Heart left ventricle (tissue), 16 donors: Measurements from ENCODE around the gene GPC6. TPM values are rescaled to one million over a fixed set of nuclear protein-coding genes. Genes with fewer than 3 reads are reported as not detected.
"Not testable (repeated sequence)": the region's sequence is repeated elsewhere in the genome, so short reads cannot be mapped to it uniquely, and the experiment has no call there.

ENCODE experiments used
- ATAC-seq, 4 donors: fragments of 200-7000 bp; cut with Tn5 transposase; one replicate each; pipeline ENCODE4 v1.9.1; 2020 to 2022; ENCODE audit warnings: moderate library complexity in 4 of 4, mild to moderate bottlenecking in 3 of 4, moderate number of reproducible peaks in 1 of 4
- DNase-seq, 5 donors: peaks; one replicate each; pipeline ENCODE4 v3.0.0-alpha.2; 2020
- H3K27ac ChIP-seq, 12 donors: fragments of 200-600 bp; sonication (generic) in 4 of 12; one replicate each; pipeline versions ENCODE4 v1.5.0 to v1.8.0; 2016 to 2022; ENCODE audit warnings: mild to moderate bottlenecking in 2 of 12
- H3K27me3 ChIP-seq, 9 donors: fragments of 200-600 bp; sonication (generic) in 2 of 9; one replicate each; pipeline versions ENCODE4 v1.5.1 to v1.8.0; 2016 to 2022; ENCODE audit warnings: mild to moderate bottlenecking in 3 of 9
- H3K36me3 ChIP-seq, 9 donors: fragments of 200-600 bp; sonication (generic) in 2 of 9; one replicate each; pipeline versions ENCODE4 v1.5.0 to v1.8.0; 2018 to 2022; ENCODE audit warnings: mild to moderate bottlenecking in 2 of 9
- H3K4me1 ChIP-seq, 12 donors: fragments of 200-600 bp; sonication (generic) in 4 of 12; one replicate each; pipeline versions ENCODE4 v1.5.0 to v1.8.0; 2016 to 2022; ENCODE audit warnings: mild to moderate bottlenecking in 3 of 12
- H3K4me3 ChIP-seq, 12 donors: fragments of 200-600 bp; sonication (generic) in 4 of 12; one replicate each; pipeline versions ENCODE4 v1.5.0 to v1.8.0; 2017 to 2022; ENCODE audit warnings: mild to moderate bottlenecking in 9 of 12, moderate library complexity in 4 of 12
- H3K9me3 ChIP-seq, 12 donors: fragments of 200-600 bp; sonication (generic) in 4 of 12; one replicate each; pipeline versions ENCODE4 v1.5.0 to v1.8.0; 2016 to 2022; ENCODE audit warnings: mild to moderate bottlenecking in 1 of 12
- POLR2A ChIP-seq, 2 donors: fragments of 450-650 bp; IDR thresholded peaks; one replicate each; pipeline ENCODE4 v1.6.1; 2017; ENCODE audit warnings: antibody characterized with exemption in 2 of 2, mild to moderate bottlenecking in 2 of 2, moderate library complexity in 2 of 2
- WGBS, 4 donors: extraction: QIAGEN DNeasy Blood & Tissue Kit in 2 of 4; methylation state at CpG; one replicate each; pipeline versions ENCODE4 v1.1.5 to v1.1.7; 2013 to 2018; 5-methylcytosine and 5-hydroxymethylcytosine counted together
- intact Hi-C, 10 donors: fragments of 100-400 bp; cut with DNase I; formaldehyde crosslinking; loops; one replicate each; pipeline versions ENCODE4 v1.11.1 to v1.14.2; 2022
- polyA plus RNA-seq, 2 donors: library from polyadenylated mRNA; stranded (reverse); fragments of 200-250 nt; gene quantifications; one replicate each; pipeline ENCODE4 v1.2.3, GENCODE V29; 2013
- total RNA-seq, 9 donors: library from RNA; depleted of rRNA in 2 of 9; stranded (reverse); fragments of >200 nt in 2 of 9; fragmentation: NEBNext Ultra II Directional in 3 of 9; extraction: Animal tissue kit (Norgen Biotek cat#: 25700) in 3 of 9; gene quantifications; one replicate each; pipeline versions ENCODE4 v1.1.0 to v1.2.4, GENCODE V29; 2016 to 2023
- TF ChIP-seq, protein P1 (sequence below), 12 donors: fragments of 200-600 bp; sonication (generic) in 4 of 12; IDR thresholded peaks; one replicate each; pipeline versions ENCODE4 v1.5.0 to v1.8.0; 2018 to 2022; ENCODE audit warnings: antibody characterized with exemption in 12 of 12, mild to moderate bottlenecking in 5 of 12
- donor health status: ischemic (EF 13 %, LVEDD 7.1; RV severe dilation, severe dysfunction).
- donor health status: healthy with polysubstance abuse.
- donor health status: DM: no; HTN: yes; CAD: no.
- donor health status: DM: no; HTN: no; CAD: no.
- donor health status: ischemic (EF 25% LVEDD 6.9; RV normal size, moderate dysfunction).
- donor health status: ischemic (EF 25% LVEDD 5.7; RV mildly dilated, moderate dysfunction).
- donor health status: healthy.
- donor health status: DM: yes; HTN: yes; CAD: no.
- donor health status: ischemic (EF 35%, LVEDD 5.7; RV mildly dilated, moderate dysfunction).
- donor health status: nonischemic (EF 11% LVEDD 7.7; RV severe dilation, severe dysfunction).
- donor health status: DM: yes; HTN: yes; CAD: no.
- donor health status: PGD.
- donor health status: ischemic (EF 29% LVEDD 5.4; RV normal size, mild dysfunction).
- donor health status: nonischemic (EF 23%, LVEDD 6.1; RV moderate dilation, normal function).

Gene GPC6
- total and polyA plus RNA-seq, 11 donors: 0.08 to 6.2 (median 2.0) TPM

DNA sequence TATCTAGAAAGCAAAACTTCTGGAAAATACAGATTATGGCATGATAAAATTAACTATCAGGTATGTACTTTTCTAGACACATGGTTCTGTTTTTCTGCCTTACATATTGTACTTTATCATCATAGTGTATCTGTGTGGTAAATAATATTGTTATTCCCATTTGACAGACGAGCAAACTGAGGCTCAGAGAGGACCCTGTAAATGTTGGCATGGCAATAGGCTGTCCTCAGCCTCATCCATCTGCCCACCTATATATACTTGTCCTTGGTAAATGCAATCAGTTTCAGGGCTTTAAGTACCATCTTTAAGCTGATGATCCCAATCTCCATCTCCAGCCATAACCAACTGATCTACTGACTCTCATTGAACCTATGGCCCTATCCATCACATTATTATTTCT lies 1074.9 kb downstream of the GPC6 start:
- 77 to 91% (median 84%) methylated on average over 1 of the region's 1 CpG for WGBS, 4 donors

DNA sequence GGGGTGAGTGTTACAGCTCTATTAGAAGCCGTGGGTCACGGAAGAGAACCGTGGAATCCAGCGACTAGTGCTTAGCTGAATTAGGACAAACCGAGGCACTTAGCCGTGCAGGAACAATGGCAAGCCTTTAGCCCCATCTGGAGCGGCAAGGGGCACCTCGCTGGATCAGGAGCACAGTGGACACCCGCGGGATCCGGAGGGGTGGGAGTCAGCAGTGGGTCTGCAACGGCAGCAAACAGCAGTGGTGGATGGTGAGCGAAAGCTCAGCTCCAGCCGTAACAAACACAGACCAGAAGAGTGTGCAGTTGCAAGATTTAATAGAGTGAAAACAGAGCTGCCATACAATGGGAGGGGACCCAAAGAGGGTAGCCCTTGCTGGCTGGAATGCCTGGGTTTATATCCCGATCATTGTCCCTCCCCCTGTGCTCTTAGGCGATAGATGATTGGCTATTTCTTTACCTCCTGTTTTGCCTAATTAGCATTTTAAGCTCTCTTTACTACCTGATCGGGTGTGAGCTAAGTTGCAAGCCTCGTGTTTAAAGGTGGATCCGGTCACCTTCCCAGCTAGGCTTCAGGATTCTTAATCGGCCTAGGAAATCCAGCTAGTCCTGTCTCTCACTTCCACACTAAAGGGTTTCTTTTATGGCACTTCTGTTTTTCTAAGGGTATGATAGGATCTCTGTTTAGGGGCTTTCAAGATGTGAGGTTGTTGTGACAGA lies 1076.4 kb downstream of the GPC6 start:
- H3K27ac ChIP-seq, H3K9me3 ChIP-seq, H3K4me3 ChIP-seq, H3K36me3 ChIP-seq, intact Hi-C loops, DNase-seq, H3K27me3 ChIP-seq, ATAC-seq: not testable (repeated sequence)
- H3K4me1 ChIP-seq: peaks cover 0 to 11% (median 0%) of the 10 kb centered on the region in 12 donors
- WGBS, 4 donors: 94 to 96% (median 94%) methylated on average over 20 of the region's 20 CpGs

More for the DNA sequence above, 1074.9 kb downstream of the GPC6 start:
- no peak for TF ChIP-seq POLR2A (IDR thresholded peaks at IDR 0.05)
- TF ChIP-seq, protein P1, sequence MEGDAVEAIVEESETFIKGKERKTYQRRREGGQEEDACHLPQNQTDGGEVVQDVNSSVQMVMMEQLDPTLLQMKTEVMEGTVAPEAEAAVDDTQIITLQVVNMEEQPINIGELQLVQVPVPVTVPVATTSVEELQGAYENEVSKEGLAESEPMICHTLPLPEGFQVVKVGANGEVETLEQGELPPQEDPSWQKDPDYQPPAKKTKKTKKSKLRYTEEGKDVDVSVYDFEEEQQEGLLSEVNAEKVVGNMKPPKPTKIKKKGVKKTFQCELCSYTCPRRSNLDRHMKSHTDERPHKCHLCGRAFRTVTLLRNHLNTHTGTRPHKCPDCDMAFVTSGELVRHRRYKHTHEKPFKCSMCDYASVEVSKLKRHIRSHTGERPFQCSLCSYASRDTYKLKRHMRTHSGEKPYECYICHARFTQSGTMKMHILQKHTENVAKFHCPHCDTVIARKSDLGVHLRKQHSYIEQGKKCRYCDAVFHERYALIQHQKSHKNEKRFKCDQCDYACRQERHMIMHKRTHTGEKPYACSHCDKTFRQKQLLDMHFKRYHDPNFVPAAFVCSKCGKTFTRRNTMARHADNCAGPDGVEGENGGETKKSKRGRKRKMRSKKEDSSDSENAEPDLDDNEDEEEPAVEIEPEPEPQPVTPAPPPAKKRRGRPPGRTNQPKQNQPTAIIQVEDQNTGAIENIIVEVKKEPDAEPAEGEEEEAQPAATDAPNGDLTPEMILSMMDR (IDR thresholded peaks at IDR 0.05): no peak
- Histone ChIP-seq H3K9me3 (no peaks in the 10 kb centered on the region), H3K4me3 (no peak overlapping the region), H3K27me3 (no peaks in the 10 kb centered on the region), H3K4me1 (peaks cover 0 to 11% (median 0%) of the 10 kb centered on the region in 12 donors), H3K36me3 (no peaks in the 10 kb centered on the region), H3K27ac (no peak overlapping the region)
- intact Hi-C loops: no loop called here
- no peak for DNase-seq
- ATAC-seq: no peak

DNA sequence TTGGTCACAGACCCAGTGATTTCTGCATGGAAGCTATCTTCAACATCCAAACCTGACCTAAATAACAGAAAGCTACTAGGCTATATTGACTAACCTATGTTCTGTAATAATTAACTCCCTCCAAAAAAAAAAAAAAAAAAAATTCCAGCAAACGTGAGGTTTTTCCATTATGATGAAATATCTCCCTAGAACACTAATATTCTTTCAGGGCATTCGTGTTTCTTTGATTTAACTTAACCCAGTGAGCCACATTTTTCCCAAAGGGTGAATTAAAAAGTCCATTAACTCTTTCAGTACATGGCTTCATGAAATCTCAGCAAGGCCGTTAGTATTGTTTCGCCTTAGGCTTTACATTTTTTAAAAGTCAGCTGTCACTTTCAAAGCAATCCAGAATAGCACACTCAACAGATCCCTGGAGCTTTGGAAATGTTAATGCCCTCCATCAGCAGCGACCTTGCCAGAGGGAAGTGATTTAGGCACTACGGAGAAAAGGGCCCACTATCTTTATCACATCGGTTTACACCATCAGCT lies 1077.1 kb downstream of the GPC6 start:
- H3K27me3 ChIP-seq: no peaks in the 10 kb centered on the region
- DNase-seq (no peak), ATAC-seq (no peak)
- H3K27ac ChIP-seq: no peak overlapping the region
- TF ChIP-seq, protein P1 (IDR thresholded peaks at IDR 0.05): no peak
- TF ChIP-seq POLR2A (IDR thresholded peaks at IDR 0.05): no peak
- no peaks in the 10 kb centered on the region for H3K9me3 ChIP-seq
- H3K4me1 ChIP-seq: peaks cover 0 to 11% (median 0%) of the 10 kb centered on the region in 12 donors
- intact Hi-C loops: no loop called here
- 55 to 62% (median 57%) methylated on average over 7 of the region's 7 CpGs for WGBS, 4 donors
- H3K36me3 ChIP-seq: no peaks in the 10 kb centered on the region
- no peak overlapping the region for H3K4me3 ChIP-seq

DNA sequence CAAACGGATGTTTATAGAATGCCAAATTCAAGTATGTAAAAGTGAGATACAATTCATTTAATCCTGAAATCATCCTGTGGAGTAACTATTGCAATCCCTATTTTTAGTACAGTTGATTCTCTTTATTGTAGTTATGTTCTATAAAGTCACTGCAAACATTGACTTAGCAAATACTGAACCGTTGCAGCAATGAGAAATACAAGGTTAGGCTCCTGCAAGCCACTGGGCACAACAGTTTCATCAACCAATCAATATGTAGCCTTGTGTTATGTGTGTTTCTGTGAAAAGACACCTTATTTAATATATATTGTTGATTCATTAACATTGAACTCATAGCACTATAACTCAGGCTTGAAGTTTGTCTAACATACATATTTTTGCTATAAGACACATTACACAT lies 1078.4 kb downstream of the GPC6 start:
- H3K4me1 ChIP-seq: peaks cover 0 to 19% (median 0%) of the 10 kb centered on the region in 12 donors
- H3K27ac ChIP-seq: peak overlapping the region in 1 of 12 donors; percentile 24
- H3K27me3 ChIP-seq: no peaks in the 10 kb centered on the region
- TF ChIP-seq, protein P1 (IDR thresholded peaks at IDR 0.05): no peak
- no peak for TF ChIP-seq POLR2A (IDR thresholded peaks at IDR 0.05)
- ATAC-seq (no peak), DNase-seq (no peak)
- no peak overlapping the region for H3K4me3 ChIP-seq
- intact Hi-C loops: no loop called here
- H3K36me3 ChIP-seq: no peaks in the 10 kb centered on the region
- 62 to 70% (median 65%) methylated on average over 2 of the region's 2 CpGs for WGBS, 4 donors
- no peaks in the 10 kb centered on the region for H3K9me3 ChIP-seq
